Stimulated activated CD4-positive, alpha-beta T cell treated with anti-CD3 and anti-CD28 coated beads, Interleukin-1b, Interleukin-23, amount 100 ng/mL, for 24 hours (primary cell): ENCODE data around the gene CCNY.
"Not testable (repeated sequence)": the region's sequence is repeated elsewhere in the genome, so short reads cannot be mapped to it uniquely, and the experiment has no call there.

Source experiments
- DNase-seq, 4 experiments: peaks; one replicate each; pipeline ENCODE4 v3.0.0-alpha.2; 2020; ENCODE audit warnings: low read depth in 4 of 4, low spot score in 1 of 4

CCNY gene

GRCh38 chr10:35507519-35508109, 171.3 kb downstream of the CCNY start:
- DNase-seq = no peak

- no peak for DNase-seq
Observed at GRCh38 chr10:35508647-35509046, 172.3 kb downstream of the CCNY start.

- DNase-seq = no peak
Observed at GRCh38 chr10:35510891-35511290, 174.6 kb downstream of the CCNY start.

DNA sequence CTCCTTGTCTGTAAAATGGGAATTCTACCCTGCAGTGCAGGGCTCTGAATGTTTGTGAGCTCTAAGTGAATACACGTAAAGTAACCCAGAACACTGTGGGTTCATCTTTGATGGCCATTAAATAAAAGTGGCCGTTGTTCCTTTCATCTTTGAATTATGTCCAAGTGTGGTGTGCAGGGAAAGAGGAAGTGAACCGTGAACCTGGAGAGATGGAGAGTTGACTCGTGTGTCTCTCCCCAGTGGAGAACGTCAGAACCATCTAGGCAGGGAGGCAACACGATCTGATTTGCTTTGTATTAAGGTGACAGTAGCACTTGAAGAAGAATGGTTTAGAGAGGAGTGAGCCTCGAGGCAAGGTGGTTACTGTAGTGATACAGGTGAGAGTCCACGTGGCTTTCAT, 175.3 kb downstream of the CCNY start:
- no peak for DNase-seq

GRCh38 chr10:35516102-35516670, 179.9 kb downstream of the CCNY start:
- no peak for DNase-seq

DNA sequence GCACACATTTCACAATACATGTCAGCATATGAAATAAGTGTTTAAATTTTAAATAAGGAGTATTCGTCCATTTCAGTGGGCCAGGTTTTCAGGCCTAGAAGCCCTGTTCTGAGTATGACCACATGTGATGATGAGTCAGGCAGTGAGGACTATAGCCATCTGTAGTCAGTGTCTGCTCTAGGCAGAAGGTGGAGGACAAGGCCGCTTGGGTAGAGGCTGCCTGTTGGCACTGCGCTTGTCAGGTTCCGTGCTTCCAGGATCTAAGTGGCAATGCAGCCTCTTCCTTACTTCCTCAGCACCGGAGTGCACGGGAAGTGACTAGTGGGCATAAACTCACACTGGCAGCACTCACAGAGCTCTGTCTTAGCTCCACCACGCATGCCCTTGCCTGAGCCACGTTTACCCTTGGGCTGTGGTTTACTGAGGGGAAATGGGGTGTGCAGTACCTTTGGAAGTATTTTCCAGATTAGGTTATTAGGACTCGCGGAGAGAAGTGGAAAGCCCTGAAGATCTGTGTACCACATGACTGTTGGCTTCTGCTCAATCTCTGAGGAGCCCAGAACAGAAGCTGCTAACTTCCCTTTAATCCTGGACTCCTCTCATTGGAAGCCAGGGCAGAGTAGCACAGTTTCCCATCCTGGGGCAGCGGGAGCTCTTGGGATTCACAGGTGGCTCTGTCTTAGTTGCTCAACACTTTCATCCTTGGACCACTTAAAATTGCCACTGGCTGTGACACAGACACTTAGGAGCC, 181.3 kb downstream of the CCNY start:
- no peak for DNase-seq

DNA sequence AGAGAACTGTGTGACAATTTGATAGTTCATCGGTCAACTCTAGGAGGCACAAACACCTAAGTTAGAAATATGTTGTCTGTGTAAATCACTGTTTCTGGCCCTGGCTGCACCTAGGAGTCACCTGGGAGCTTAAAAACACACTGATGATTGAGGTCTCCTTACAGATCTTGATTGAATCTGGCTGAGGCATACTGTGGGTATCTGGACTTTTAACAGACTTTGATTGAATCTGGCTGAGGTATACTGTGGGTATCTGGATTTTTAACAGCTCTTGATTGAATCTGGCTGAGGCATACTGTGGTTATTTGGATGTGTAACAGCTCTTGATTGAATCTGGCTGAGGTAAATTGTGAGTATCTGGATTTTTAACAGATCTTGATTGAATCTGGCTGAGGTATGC, 181.9 kb downstream of the CCNY start:
- not testable (repeated sequence) for DNase-seq

GRCh38 chr10:35520996-35521395, 184.7 kb downstream of the CCNY start:
- DNase-seq = no peak

DNA sequence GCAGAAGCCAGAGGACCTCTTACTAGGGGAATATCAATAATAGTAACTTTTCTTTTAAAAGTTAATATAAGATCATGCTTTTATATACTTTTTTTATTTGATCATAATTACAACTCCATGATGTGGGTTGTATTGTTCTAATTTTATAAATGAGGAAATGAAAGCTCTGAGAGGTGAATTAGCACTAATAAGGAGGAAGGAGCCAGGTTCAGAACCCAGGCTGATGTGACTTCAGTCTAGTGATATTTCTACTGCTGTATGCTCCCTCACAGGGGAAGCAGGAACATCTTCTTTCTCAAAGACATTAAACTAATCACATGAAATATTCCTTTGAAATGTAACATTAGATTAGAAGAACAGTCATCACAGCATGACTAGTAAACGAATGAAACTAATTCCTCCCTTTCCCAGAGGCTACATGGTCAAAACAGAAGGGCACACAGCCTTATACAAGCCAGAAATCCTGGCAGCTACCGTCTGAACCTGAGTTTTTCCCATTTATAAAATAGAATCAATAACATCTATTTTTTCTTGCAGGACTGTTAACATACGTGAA, 187.4 kb downstream of the CCNY start:
- DNase-seq = no peak

GRCh38 chr10:35526746-35527145, 190.4 kb downstream of the CCNY start:
- DNase-seq = no peak

DNA sequence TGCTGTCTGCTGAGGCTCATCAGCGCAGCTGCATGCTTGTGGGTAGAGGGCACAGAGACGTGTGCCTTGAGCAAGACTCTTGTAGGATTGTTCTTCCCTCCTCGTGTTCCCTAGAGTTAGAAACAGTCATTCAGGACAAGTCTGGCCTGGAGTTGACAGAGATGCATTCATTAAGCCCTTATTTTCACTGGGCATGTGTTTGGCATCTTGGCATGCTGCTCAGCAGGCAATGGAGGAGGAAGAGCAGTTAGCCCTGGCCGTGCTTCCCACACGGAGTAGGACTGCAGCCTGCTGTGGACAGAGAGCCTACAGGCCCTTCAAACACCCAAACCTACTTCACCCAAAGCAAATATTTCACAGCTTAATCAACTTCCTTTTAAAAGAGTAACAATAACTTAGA, 195.8 kb downstream of the CCNY start:
- DNase-seq = no peak

GRCh38 chr10:35533565-35533964, 197.3 kb downstream of the CCNY start:
- DNase-seq = no peak

DNA sequence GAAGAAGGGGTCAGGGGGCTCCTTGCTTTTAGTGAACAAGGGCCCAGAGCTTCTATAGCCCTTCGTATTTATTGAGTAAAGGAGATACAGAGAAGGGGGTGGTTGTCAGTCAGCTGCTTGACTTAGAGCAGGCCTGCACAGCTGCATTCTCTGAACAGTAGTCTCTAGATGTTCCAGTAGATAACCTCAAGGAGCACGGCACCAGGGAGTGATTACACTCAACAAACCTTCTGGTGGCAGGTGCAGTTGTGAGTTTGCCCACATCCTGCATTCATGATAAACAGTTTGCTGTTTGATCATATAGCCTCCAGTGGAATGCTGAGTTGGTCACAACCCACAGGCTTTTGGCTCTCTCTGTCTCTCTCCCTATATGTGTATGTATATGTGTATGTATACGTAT, 198.8 kb downstream of the CCNY start:
- DNase-seq = no peak

DNA sequence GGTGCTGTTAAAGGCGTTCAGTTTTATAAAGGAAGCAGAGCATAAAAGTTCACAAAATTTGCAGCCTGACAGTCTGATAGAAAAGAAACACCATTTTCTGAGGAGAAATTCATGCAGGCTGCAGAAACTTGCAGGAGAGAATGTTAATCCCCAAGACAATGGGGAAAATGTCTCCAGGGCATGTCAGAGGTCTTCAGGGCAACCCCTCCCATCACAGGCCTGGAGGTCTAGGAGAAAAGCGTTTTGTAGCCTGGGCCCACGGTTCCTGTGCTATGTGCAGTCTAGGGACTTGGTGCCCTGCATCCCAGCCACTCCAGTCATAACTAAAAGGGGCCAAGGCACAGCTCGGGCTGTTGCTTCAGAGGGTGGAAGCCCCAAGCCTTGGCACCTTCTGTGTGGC, 200.5 kb downstream of the CCNY start:
- DNase-seq = no peak

GRCh38 chr10:35537925-35538324, 201.6 kb downstream of the CCNY start:
- DNase-seq = not testable (repeated sequence)

- DNase-seq = no peak
Observed at GRCh38 chr10:35540296-35541164, 204.2 kb downstream of the CCNY start.

DNA sequence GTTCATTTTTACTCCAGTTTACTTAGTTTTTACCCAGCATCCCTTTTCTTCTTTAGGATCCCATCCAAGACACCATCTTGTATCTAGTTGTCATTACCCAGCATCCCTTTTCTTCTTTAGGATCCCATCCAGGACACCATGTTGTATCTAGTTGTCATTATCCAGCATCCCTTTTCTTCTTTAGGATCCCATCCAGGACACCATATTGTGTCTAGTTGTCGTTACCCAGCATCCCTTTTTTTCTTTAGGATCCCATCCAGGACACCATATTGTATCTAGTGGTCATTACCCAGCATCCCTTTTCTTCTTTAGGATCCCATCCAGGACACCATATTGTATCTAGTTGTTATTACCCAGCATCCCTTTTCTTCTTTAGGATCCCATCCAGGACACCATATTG, 205.4 kb downstream of the CCNY start:
- DNase-seq = no peak

- DNase-seq = no peak
Observed at GRCh38 chr10:35542303-35542702, 206.0 kb downstream of the CCNY start.

GRCh38 chr10:35545079-35545657, 208.9 kb downstream of the CCNY start:
- no peak for DNase-seq

- no peak for DNase-seq
Observed at GRCh38 chr10:35545878-35546590, 209.7 kb downstream of the CCNY start.
